ENCODE measurements around the gene HSPG2.
A peak's percentile ranks its signal among the peaks of the same experiment; 100 is the strongest.
"Not testable (repeated sequence)": the region's sequence is repeated elsewhere in the genome, so short reads cannot be mapped to it uniquely, and the experiment has no call there.

Gene HSPG2

DNA sequence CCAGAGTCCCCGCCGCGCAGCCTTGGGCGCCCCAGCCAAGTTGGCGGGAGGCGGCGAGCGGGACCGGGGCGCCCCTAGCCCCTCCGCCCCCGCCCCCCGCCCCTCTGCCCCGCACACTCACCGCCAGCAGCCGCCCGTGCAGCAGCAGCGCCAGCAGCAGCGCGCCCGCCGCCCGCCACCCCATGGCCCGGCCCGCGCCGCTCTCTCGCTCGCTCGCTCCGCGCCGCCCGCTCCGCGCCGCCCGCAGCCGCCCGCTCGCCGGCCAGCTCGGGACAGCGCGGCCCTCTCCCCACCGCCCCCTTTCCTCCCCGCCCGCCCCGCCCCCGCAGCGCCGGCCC, at the start of gene HSPG2:
TSS of gene HSPG2 (minus strand) at position 277 of the 338 bp plus-strand sequence. CDS start at position 184, 93 bp downstream.
- DNase-seq (ENCODE audit: low spot score in 2 of 2) = no peak
- Mint-ChIP-seq H3K4me1 (peaks cover 12% of the 10 kb centered on the region), H3K36me3 (ENCODE audit: insufficient read depth) (peaks cover 4% of the 10 kb centered on the region), H3K9me3 (no peaks in the 10 kb centered on the region), H3K27ac (ENCODE audit: low read depth) (peak within 1 kb of the TSS; percentile 23), H3K4me3 (peak within 1 kb of the TSS; percentile 87), H3K27me3 (peaks cover 38% of the 10 kb centered on the region)
- peak; percentile 36 for ATAC-seq (replicated peaks; ENCODE audit: extremely low read depth, poor library complexity, severe bottlenecking)

DNA sequence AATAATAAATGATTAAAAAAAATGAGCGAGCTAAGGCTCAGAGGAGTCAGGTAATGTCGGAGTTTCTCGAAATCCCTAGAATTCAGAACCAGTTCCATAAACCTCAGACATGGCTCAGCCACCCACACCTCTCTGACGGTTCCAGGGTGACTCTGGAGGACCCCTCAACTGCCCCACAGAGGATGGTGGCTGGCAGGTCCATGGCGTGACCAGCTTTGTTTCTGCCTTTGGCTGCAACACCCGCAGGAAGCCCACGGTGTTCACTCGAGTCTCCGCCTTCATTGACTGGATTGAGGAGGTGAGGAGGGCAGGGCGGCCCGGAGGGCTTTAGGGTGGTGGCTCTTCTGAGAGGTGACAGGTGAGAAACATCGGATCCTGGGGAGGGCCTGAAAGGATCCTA, 49.3 kb upstream of the HSPG2 start:
- not testable (repeated sequence) for ATAC-seq (replicated peaks; ENCODE audit: extremely low read depth, poor library complexity, severe bottlenecking); H3K9me3 Mint-ChIP-seq; H3K27me3 Mint-ChIP-seq; DNase-seq (ENCODE audit: low spot score in 2 of 2); H3K27ac Mint-ChIP-seq (ENCODE audit: low read depth); H3K4me3 Mint-ChIP-seq; H3K36me3 Mint-ChIP-seq (ENCODE audit: insufficient read depth); H3K4me1 Mint-ChIP-seq

DNA sequence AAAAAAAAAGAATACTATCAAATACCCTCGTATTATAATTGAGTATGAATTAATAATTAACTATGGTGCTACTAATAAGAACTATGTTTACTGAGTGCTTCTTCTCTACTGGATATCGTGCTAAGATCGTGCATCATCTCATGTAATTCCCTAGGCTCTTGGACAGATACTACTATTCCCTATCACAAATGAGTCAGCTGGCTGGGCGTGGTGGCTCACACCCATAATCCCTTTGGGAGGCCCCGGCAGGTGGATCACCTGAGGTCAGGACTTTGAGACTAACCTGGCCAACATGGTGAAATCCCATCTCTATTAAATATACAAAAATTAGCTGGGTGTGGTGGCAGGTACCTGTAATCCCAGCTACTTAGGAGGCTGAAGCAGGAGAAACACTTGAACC, 48.8 kb upstream of the HSPG2 start:
- ATAC-seq (replicated peaks; ENCODE audit: extremely low read depth, poor library complexity, severe bottlenecking); H3K27ac Mint-ChIP-seq (ENCODE audit: low read depth); H3K9me3 Mint-ChIP-seq; H3K4me3 Mint-ChIP-seq; H3K36me3 Mint-ChIP-seq (ENCODE audit: insufficient read depth); DNase-seq (ENCODE audit: low spot score in 2 of 2); H3K4me1 Mint-ChIP-seq; H3K27me3 Mint-ChIP-seq: not testable (repeated sequence)

DNA sequence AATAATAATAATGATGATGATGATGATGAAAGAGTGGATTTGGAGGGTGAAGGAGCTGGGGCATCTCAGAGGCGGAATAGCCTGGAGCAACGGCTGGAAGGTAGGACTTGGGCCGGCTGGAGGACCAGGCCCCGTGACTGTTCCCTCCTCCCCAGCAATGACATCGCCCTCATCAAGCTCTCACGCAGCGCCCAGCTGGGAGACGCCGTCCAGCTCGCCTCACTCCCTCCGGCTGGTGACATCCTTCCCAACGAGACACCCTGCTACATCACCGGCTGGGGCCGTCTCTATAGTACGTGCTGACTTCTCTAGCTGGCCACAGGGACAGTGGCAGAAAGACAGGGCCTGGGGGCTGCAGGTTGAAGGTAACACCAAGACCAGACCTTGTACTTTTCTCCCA, 46.4 kb upstream of the HSPG2 start:
- H3K9me3 Mint-ChIP-seq; H3K36me3 Mint-ChIP-seq (ENCODE audit: insufficient read depth); H3K4me3 Mint-ChIP-seq; H3K4me1 Mint-ChIP-seq; H3K27ac Mint-ChIP-seq (ENCODE audit: low read depth); ATAC-seq (replicated peaks; ENCODE audit: extremely low read depth, poor library complexity, severe bottlenecking); H3K27me3 Mint-ChIP-seq; DNase-seq (ENCODE audit: low spot score in 2 of 2): not testable (repeated sequence)

DNA sequence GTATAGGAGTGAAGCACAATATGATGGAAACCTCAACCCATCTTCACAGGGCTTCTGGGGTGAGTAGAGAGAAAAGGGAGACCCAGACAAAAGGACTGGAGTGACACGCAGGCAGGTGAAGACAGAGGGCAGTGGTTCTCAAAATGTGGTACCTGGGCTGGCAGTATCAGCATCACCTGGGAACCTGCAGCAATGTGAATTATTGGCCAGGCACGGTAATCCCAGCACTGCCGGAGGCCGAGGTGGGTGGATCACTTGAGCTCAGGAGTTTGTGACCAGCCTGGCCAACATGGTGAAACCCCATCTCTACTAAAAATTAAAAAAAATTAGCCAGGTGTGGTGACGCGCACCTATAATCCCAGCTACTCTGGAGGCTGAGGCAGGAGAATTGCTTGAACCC, 45.0 kb upstream of the HSPG2 start:
- not testable (repeated sequence) for H3K27ac Mint-ChIP-seq (ENCODE audit: low read depth); ATAC-seq (replicated peaks; ENCODE audit: extremely low read depth, poor library complexity, severe bottlenecking); H3K36me3 Mint-ChIP-seq (ENCODE audit: insufficient read depth)

DNA sequence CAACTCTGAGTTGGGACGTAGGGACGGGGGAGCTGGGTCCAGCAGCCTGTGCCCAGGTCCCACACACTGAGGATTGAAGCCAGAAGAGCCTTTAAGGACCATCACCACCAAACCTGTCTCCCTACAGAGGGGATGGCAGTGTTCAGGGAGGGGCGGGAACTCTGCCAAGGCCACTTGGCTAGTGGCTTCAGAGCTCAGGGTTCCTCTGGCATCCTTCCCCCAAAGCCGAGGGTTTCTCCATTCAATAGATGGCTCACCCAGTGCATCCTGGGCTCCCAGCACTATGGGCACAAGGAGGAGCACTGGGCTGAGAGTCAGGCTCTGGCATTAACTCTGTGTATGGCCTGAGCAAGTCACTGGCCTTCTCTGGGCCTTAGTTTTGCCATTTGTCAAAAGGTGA, 44.1 kb upstream of the HSPG2 start:
- not testable (repeated sequence) for H3K36me3 Mint-ChIP-seq (ENCODE audit: insufficient read depth); H3K27ac Mint-ChIP-seq (ENCODE audit: low read depth); H3K4me1 Mint-ChIP-seq; H3K9me3 Mint-ChIP-seq; ATAC-seq (replicated peaks; ENCODE audit: extremely low read depth, poor library complexity, severe bottlenecking); H3K4me3 Mint-ChIP-seq; DNase-seq (ENCODE audit: low spot score in 2 of 2); H3K27me3 Mint-ChIP-seq

More for the DNA sequence above, 45.0 kb upstream of the HSPG2 start:
- H3K4me1 Mint-ChIP-seq; H3K27me3 Mint-ChIP-seq; H3K4me3 Mint-ChIP-seq; H3K9me3 Mint-ChIP-seq; DNase-seq (ENCODE audit: low spot score in 2 of 2): not testable (repeated sequence)

DNA sequence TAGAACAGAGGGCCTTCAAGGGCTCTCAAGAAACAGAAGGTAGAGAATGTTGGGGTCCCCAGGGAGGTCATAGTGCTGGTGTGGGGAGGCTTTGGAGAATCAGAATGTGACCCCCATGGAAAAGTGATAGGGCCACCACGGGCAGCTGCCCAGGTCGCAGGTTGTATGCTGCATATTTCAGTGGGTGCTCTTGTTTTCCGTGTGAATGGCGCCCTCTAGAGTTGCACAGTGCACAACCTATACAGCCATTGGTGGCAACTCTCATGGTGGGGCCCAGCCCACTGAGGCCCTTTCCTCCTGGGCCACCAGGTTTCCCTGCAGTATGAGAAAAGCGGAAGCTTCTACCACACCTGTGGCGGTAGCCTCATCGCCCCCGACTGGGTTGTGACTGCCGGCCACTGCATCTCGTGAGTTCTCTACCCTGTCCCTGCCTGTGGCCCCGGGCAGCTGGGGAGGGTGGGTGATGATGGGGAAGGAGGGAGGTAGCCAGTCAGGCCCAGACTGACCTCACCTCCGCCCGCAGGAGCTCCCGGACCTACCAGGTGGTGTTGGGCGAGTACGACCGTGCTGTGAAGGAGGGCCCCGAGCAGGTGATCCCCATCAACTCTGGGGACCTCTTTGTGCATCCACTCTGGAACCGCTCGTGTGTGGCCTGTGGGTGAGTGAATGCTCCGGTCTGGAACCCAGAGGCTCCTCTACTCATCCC, 43.6 kb upstream of the HSPG2 start:
- H3K27me3 Mint-ChIP-seq; H3K36me3 Mint-ChIP-seq (ENCODE audit: insufficient read depth); H3K9me3 Mint-ChIP-seq; DNase-seq (ENCODE audit: low spot score in 2 of 2); H3K27ac Mint-ChIP-seq (ENCODE audit: low read depth); H3K4me3 Mint-ChIP-seq; H3K4me1 Mint-ChIP-seq; ATAC-seq (replicated peaks; ENCODE audit: extremely low read depth, poor library complexity, severe bottlenecking): not testable (repeated sequence)

DNA sequence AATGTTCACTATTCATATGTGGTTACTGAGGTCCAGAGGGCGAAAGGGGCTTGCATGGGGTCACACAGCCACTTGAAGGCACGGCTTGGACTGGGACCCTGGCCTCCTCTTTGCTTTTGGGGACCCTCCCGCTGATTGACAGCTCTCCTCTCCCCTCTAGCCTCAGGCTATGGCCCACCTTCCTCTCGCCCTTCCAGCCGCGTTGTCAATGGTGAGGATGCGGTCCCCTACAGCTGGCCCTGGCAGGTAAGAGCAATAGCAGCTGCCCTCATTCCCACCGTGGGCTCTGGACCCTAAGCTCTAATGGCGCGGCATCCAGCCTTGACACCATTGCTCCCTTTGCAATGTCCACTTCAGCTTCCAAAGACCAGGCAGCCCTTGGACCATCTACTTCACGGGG, 41.1 kb upstream of the HSPG2 start:
- H3K27ac Mint-ChIP-seq (ENCODE audit: low read depth); H3K36me3 Mint-ChIP-seq (ENCODE audit: insufficient read depth); H3K27me3 Mint-ChIP-seq; ATAC-seq (replicated peaks; ENCODE audit: extremely low read depth, poor library complexity, severe bottlenecking); H3K4me3 Mint-ChIP-seq; H3K9me3 Mint-ChIP-seq; H3K4me1 Mint-ChIP-seq; DNase-seq (ENCODE audit: low spot score in 2 of 2): not testable (repeated sequence)

DNA sequence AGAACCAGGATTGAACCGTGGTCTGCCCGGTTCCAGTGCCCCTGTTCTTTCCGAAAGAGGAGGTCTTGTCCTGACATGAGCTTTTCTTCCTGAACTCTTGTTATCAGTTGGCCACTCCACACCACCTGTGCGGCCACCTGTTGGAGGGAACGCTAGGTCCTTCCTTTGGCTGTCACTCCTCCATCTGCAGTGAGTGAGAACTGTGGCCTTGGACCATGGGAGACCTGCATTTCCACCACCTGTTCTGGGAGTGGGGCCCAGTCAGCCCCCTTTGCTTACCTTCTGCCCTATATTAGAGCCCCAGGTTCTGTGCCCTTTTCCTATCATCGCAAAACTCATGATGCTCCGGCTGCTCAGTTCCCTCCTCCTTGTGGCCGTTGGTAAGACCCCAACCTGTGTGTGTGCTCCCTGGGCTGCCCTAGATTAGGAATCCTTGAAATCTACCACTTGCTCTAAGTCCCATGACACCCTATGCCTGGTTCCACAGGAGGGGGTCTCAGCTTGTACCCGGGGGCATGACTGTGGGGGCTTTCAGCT, 39.7 kb upstream of the HSPG2 start, which contains the start of gene CELA3B:
TSS of gene CELA3B (plus strand) at position 320 of the 537 bp plus-strand sequence. CDS start at position 338, 18 bp downstream.
- H3K36me3 Mint-ChIP-seq (ENCODE audit: insufficient read depth); ATAC-seq (replicated peaks; ENCODE audit: extremely low read depth, poor library complexity, severe bottlenecking); DNase-seq (ENCODE audit: low spot score in 2 of 2); H3K27me3 Mint-ChIP-seq; H3K27ac Mint-ChIP-seq (ENCODE audit: low read depth); H3K4me1 Mint-ChIP-seq; H3K4me3 Mint-ChIP-seq; H3K9me3 Mint-ChIP-seq: not testable (repeated sequence)

DNA sequence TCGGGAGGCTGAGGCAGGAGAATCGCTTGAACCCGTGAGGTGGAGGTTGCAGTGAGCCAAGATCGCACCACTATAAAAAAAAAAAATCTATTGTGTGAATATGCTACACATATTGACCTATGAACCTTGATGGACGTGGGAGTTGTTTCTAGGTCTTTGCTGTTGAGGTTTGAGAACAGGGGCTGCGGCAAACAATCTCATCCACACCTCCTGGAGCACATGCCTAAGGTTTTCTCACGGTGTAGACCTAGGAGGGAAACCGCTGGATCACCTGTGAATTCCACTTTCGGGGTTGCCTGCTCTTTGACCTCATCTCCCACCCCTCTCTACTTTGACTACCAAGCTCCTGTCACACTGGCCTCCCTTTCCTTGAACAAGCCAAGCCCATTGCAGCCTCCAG, 38.2 kb upstream of the HSPG2 start:
- not testable (repeated sequence) for DNase-seq (ENCODE audit: low spot score in 2 of 2); H3K27me3 Mint-ChIP-seq; H3K9me3 Mint-ChIP-seq; H3K4me3 Mint-ChIP-seq; H3K4me1 Mint-ChIP-seq; ATAC-seq (replicated peaks; ENCODE audit: extremely low read depth, poor library complexity, severe bottlenecking); H3K36me3 Mint-ChIP-seq (ENCODE audit: insufficient read depth); H3K27ac Mint-ChIP-seq (ENCODE audit: low read depth)

DNA sequence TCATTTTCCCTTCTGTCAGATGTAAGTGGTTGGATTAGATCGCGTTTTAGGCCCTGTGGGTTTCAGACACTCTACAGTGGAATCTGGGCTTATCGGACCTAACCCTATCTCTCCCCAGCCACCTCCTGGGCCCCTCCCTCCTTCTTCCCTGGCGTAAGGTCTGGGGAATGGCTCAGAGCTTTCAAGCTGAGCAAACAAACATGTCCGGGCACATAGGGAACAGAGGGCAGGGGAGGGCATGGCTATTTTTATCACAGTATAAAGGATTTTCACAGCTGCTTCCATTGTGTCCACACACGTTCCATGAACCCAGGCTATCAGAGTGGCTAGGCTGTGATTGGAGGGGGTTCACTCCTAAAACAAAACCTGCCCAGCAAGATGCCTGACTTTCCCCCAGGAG, 37.6 kb upstream of the HSPG2 start:
- H3K4me1 Mint-ChIP-seq; H3K36me3 Mint-ChIP-seq (ENCODE audit: insufficient read depth); H3K27me3 Mint-ChIP-seq; H3K4me3 Mint-ChIP-seq; H3K27ac Mint-ChIP-seq (ENCODE audit: low read depth); H3K9me3 Mint-ChIP-seq; ATAC-seq (replicated peaks; ENCODE audit: extremely low read depth, poor library complexity, severe bottlenecking); DNase-seq (ENCODE audit: low spot score in 2 of 2): not testable (repeated sequence)

DNA sequence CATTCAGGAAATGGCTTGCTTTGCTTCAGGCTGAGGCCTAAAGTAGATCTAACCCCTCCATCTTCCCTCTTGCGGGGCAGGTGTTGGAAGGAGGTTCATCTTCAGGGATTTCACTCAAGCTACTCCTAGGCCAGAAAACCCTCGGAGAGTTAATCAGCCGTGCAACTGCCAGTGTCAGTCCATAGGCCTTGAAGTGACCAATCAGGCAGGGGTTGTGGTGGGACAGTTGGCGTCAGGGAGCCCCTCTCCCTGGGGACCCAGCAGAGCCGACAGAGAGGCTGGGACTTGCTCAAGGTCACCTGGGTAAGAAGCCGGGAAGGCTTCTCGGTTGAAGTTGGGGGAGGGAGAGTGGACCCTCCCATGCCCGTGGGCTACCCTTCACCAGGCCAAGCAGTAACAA, 36.8 kb upstream of the HSPG2 start:
- not testable (repeated sequence) for H3K4me3 Mint-ChIP-seq; H3K4me1 Mint-ChIP-seq; H3K27me3 Mint-ChIP-seq; ATAC-seq (replicated peaks; ENCODE audit: extremely low read depth, poor library complexity, severe bottlenecking); H3K36me3 Mint-ChIP-seq (ENCODE audit: insufficient read depth); H3K9me3 Mint-ChIP-seq; H3K27ac Mint-ChIP-seq (ENCODE audit: low read depth); DNase-seq (ENCODE audit: low spot score in 2 of 2)

DNA sequence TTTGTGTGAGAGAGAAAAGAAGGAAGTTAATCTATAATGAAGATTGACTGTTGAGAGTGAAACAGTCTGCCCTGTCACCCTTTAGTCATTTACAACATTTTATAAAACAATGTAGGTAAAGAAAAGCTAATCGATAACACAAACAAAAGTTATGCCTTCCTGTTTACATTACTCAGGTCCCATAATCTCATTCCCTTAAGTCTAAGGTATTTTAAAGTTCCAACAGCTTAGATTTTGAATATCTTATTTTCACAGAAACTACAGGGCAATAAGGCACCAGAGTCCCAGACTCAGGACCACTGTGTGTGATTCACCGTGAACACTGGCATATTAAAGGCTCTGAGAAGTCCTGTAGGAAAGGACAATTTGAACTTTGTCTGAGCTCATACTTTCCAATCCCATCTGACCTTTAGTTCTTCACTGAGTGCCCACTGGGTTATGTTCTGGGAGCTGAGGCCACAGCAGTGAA, 35.9 kb upstream of the HSPG2 start:
- DNase-seq (ENCODE audit: low spot score in 2 of 2); H3K9me3 Mint-ChIP-seq; H3K27ac Mint-ChIP-seq (ENCODE audit: low read depth); ATAC-seq (replicated peaks; ENCODE audit: extremely low read depth, poor library complexity, severe bottlenecking); H3K27me3 Mint-ChIP-seq; H3K4me3 Mint-ChIP-seq; H3K36me3 Mint-ChIP-seq (ENCODE audit: insufficient read depth); H3K4me1 Mint-ChIP-seq: not testable (repeated sequence)
